Urothelium cell line (cell line): ENCODE measurements around the gene FRMD4A.
"Not testable (repeated sequence)": the region's sequence is repeated elsewhere in the genome, so short reads cannot be mapped to it uniquely, and the experiment has no call there.

Experiments used
- DNase-seq: peaks from one replicate; pipeline ENCODE4 v3.0.0; 2011; ENCODE audit warnings: low spot score, mixed read lengths
- FAIRE-seq: peaks from 2 replicates; lab custom pipeline; 2011; peaks lifted over from hg19 to GRCh38; lab: Jason Lieb, UNC

Gene FRMD4A

DNA sequence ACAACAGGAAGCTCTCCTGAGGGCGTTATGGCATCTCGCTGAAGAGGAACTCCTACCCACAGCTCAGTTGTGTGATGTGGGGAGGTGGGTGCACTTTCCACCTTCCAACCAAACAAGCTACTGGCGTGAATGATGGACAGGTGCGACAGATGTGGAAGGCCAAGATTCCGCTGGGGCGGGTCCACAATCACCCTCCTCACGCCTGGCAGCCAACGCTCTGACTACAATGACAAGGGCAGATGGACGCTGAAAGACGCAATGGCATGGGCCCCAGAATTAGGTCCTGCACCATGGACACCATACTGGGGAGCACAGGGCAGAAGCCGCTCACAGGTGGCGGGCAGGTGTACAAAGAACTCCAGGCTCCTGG, 461.4 kb downstream of the FRMD4A start:
- FAIRE-seq (no peak), DNase-seq (no peak)

DNA sequence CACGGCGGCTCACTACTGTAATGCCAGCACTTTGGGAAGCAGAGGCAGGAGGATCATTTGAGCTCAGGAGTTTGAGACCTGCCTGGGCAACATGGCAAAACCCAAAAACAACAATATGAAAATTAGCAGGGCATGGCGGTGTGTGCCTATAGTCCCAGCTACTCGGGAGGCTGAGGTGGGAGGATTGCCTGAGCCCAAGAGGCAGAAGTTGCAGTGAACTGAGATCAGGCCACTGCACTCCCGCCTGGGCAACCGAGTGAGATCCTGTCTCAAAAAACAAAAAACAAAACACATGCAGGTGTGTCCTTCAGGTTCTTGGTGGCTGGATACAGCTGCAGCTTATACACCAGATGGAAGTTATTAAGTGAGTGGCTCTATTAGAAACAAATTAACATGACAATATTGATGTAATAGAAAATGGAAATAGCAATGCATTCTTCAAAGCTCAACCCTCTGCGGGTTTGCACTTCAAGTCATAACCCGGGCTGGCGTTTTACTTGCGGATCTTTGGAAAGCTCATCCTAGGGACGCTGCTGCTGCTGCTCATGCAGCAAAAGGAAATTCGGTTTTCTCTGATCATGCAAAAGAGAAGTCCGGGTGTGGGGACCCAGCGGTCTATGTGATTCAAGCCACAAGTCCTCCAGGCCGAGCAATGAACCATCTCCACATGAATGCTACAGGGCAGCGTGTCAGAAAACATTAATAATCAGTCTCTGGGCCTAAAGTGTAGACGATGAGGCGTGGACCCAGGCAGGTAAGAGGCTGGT, 462.0 kb downstream of the FRMD4A start:
- FAIRE-seq: no peak
- DNase-seq: no peak

DNA sequence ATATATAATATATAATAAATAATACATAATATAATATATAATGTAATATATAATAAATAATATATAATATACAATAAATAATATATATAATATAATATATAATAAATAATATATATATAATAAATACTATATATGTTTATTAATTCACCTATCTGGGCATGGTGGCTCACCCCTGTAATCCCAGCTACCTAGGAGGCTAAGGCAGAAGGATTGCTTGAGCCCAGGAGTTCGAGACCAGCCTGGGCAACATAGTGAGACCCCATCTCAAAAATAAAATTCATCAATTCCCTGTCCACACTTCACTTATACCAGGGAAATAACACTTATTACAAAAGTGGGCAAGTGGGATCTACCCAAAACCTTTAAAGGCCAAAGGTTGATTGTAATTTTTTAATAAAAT, 462.9 kb downstream of the FRMD4A start:
- FAIRE-seq (no peak), DNase-seq (no peak)

DNA sequence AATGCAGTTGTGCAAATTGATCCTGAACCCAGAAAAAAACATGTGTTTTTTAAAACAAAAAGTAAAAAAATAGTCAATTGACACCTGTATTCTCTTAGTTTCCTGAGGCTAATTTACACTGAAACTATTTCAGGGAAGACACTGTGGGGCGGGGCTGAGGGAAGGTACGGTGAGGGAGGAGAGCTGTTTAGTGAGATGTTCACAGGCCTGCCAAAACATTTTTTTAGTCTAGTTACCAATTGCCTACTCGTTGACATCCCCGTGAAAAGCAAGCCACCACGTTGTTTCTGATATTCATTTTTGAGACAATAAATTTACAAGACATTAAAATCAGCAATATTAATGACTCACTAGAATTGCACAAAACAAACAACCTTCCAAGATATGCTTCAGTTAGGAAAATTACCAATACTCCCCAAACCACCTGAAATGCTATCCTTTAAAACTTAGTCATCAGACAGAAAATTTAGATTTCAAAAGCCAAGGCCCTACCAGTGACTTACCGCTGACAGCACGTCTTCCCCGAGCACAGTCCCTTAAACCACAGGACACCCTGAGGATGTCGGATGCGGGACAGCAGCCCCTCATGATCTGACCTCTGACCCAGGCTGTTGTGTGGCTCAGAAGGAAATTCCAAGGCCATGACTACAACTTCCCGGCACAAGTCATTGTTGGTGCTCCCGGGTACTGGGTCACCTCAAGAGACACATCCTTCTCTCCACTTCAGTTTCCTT, 464.8 kb downstream of the FRMD4A start:
- DNase-seq (peak; percentile 86), FAIRE-seq (peak; percentile 90)

GRCh38 chr10:13865220-13865619, 465.5 kb downstream of the FRMD4A start:
- FAIRE-seq: peak; percentile 5
- not testable (repeated sequence) for DNase-seq

DNA sequence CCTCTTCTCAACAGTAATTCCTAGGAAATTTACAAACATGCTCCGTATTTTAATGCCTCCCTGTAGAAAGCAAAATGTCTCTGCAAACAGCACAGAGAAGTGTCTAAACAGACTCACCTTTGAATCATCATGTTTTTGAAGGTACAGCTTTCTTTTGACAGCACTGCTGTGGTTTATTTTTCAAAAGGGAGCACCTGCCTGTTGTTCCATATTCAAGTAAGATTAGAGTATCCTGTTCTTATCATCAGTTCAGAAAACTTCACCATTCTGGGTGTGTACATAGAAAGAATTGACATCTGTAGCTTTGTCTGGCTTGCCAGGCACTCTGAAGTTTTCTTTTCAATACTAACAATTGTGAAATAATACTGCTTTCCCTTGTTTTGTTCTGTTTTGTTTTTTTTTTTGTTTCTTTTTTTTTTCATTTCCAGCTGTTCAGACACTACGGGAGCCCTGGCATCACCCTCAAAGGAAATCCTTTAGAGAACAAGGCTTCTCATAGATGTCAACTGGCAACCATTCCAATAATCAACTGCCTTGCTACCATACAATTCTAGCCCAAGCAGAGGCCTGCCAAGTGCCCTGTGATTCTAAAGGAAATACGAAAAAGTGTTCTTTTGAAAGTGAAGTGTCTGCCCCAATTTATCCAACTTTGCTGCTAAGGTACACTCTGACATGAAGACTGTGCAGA, 468.0 kb downstream of the FRMD4A start:
- no peak for FAIRE-seq
- no peak for DNase-seq

- no peak for FAIRE-seq
- no peak for DNase-seq
These were observed 469.8 kb downstream of the FRMD4A start for GRCh38 chr10:13860886-13861285.

- FAIRE-seq (no peak), DNase-seq (no peak)
These were observed 470.6 kb downstream of the FRMD4A start for GRCh38 chr10:13859979-13860654.

DNA sequence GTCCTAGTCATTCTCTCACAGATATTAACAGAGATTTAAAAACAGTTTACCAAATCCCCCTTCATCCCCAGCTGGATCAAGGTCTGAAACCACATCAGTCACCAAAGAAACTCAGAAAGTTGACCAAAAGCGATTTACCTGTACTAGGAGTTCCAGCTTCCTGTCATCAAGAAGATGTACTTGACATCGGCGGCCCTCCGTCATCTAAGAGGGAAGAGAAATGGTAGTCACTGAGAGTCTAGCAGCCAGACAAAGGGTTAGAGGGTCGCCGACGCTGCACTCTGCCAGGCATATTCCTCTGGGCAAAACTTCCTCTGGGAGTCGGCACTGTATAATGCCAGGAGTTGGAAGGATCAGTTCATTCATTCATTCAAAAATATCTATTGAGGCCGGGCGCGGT, 472.0 kb downstream of the FRMD4A start:
- FAIRE-seq (no peak), DNase-seq (no peak)

DNA sequence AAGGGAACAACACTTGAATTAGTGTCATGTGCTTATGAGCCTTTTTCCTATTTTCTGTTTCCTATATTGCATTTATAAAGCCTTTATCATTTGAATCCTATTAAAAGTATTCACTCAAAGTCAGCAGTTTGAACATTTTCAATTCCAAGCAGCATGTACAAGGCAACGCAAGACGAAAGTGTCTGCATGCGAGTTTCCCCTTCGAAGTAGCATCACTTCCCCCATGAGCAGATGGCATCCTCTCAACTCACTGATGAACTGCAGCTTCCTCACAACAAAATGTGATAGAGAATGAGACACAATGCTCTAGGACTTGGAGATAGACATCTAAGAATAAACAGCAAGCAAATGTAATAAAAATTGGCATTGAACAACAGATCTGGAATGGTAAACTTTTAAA, 473.3 kb downstream of the FRMD4A start:
- DNase-seq: no peak
- FAIRE-seq: no peak

GRCh38 chr10:13853854-13854253, 476.9 kb downstream of the FRMD4A start:
- FAIRE-seq (no peak), DNase-seq (no peak)

GRCh38 chr10:13852872-13853271, 477.9 kb downstream of the FRMD4A start:
- FAIRE-seq (no peak), DNase-seq (no peak)

GRCh38 chr10:13851906-13852305, 478.8 kb downstream of the FRMD4A start:
- DNase-seq (no peak), FAIRE-seq (no peak)

GRCh38 chr10:13848520-13849445, 481.9 kb downstream of the FRMD4A start:
- FAIRE-seq (no peak), DNase-seq (no peak)

DNA sequence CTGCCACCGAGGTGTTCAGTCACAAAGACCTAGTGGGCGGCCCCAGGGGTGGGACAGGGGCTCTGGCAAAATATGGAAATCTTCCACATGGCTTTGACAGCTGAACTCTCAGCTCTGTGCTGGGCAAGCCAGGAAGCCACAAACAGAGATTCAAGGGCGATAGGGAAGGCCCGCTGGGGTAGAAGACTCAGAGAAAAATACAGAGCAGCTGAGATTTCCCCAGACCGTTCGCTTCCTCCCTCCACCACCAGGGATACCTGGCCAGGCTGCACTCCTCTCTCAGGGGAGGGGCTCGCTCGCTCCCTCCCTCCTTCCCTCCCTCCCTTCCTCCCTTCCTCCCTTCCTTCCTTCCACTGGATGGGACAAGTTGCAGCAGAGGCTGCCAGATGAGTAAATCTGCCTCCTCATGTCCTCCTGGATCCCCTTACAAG, 483.5 kb downstream of the FRMD4A start:
- FAIRE-seq (no peak), DNase-seq (no peak)

DNA sequence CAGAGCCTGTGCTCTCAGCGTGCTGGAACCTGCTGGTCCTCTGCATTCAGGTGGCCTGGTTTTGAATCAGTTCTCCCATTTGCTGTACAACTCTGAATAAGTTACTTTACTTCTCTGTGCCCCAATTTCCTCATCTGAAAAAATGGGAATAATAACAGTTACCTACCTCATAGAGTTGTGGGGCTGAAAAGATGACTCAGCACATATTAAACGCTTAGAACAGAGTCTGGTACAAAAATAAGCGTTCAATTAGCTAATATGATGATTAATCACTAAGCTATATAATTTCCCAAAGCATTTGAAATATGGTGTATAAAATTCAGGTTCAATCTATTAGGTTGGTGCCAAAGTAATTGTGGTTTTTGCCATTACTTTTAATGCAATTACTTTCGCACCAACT, 484.8 kb downstream of the FRMD4A start:
- no peak for FAIRE-seq

DNA sequence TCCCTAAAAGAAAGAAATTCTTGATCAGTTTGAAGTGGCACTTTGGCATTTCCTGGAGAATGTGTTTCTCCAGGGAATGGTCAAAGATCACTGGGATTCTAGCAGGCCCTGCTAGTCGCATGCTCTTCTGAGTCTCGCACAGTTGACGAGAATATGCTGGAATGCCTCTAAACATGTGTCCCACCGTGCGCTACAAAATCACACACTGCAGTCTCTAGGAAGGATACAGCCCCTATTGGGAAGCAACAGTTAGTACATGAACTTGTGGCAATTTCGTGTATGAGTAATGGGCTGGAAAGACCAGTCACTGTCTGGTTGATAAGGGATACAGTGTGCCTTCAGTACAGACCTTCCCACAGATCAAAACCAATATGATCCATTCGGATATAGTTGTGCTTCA, 486.1 kb downstream of the FRMD4A start:
- FAIRE-seq: no peak
- no peak for DNase-seq

More for the DNA sequence above, 484.8 kb downstream of the FRMD4A start:
- DNase-seq: no peak

- DNase-seq: no peak
- no peak for FAIRE-seq
These were observed 488.6 kb downstream of the FRMD4A start for GRCh38 chr10:13842117-13842516.

- no peak for DNase-seq
- FAIRE-seq: no peak
These were observed 490.7 kb downstream of the FRMD4A start for GRCh38 chr10:13840036-13840435.

DNA sequence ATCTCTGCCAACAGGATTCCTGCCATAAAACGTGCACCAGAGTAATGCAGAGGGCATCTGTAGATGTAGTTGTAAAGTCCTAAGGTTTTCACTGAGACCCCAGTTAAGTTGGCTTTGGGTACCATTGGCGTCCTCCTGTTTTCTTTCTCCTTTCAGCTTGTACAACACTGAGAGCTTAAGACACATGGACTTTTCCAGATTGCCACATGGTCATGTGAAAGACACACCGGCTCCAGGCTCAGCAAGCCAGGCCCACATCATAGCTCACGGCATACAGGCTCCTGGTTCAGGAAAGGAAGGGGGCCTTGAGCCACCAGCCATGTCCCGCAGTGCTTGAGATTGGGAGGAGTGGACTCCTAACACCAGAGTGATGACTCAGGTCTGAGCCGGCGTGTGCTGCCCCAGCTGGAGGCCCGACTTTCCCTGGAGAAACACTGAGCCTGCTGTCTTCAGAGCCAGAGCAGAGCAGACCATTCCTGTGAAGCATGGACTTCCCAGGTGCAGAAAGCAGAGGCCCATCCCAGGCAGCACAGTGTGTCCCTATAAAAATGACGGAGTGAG, 491.2 kb downstream of the FRMD4A start:
- FAIRE-seq (no peak), DNase-seq (peak; percentile 70)
